MG63 (cell line): ENCODE results near the gene UNC5C. TPM values are rescaled to one million over a fixed set of nuclear protein-coding genes. Genes with fewer than 3 reads are reported as not detected.

ENCODE experiments used
- DNase-seq: peaks from one replicate; pipeline ENCODE4 v3.0.0-alpha.2; 2020
- H3K27me3 ChIP-seq: fragments of 250-450 bp; sonication (Bioruptor Pico); 2 replicates; pipeline ENCODE4 v1.5.1; 2020; ENCODE audit warnings: mild to moderate bottlenecking, moderate library complexity
- H3K36me3 ChIP-seq: fragments of 250-450 bp; sonication (Bioruptor Pico); 2 replicates; pipeline ENCODE4 v1.5.1; 2020; ENCODE audit warnings: mild to moderate bottlenecking, moderate library complexity
- H3K4me3 ChIP-seq: fragments of 250-450 bp; sonication (Bioruptor Pico); 2 replicates; pipeline ENCODE4 v1.5.1; 2020; ENCODE audit warnings: mild to moderate bottlenecking, moderate library complexity
- H3K9me3 ChIP-seq: fragments of 250-450 bp; sonication (Bioruptor Pico); 2 replicates; pipeline ENCODE4 v1.5.1; 2020; ENCODE audit warnings: mild to moderate bottlenecking, moderate library complexity
- total RNA-seq: library from RNA; depleted of rRNA; stranded (reverse); fragments of >200 nt; shearing (Covaris generic); gene quantifications from 2 replicates; pipeline ENCODE4 v1.2.3, GENCODE V29; 2014; ENCODE audit warnings: low replicate concordance

Gene UNC5C
- total RNA-seq, 1 experiment from 2014 or later = not detected

DNA sequence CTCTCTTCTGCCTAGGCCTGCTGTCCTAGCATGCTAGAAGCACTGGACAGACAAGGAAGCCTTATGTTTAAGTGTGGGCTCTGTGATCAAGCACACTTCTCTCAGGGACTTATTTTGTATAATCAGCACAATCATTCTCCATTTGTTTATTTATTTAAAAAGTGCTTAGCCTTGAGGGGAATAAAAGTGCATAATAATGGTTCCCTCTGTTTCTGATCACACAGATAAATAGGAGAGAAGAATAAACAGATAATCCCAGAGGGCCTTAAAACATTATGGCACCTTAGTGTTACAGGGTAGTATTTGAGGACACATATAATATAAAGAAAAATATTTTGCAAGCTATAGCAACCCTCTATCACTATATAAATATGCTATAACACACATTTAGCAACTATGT, 146.5 kb downstream of the UNC5C start:
- no peaks in the 10 kb centered on the region for H3K9me3 ChIP-seq
- no peaks in the 10 kb centered on the region for H3K36me3 ChIP-seq
- no peak overlapping the region for H3K4me3 ChIP-seq
- H3K27me3 ChIP-seq = no peaks in the 10 kb centered on the region
- DNase-seq = no peak

DNA sequence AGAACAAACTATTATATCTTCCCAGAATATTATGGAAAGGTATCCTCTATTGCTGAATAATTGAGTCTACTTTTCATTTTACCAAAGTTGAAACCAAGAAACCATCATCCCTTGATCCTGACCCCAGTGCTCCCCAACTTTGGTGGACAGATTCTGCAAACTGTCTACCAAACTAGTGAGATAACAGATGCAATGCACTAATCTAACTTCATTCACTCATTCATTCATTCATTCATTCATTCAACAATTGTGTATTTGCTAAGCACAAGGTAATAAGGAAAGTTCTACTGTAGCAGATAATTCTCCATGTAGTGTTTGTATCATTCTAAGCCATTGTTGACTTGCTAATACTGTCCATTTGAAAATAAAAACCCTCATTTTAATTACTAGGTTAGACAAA, 150.6 kb downstream of the UNC5C start:
- H3K36me3 ChIP-seq = no peaks in the 10 kb centered on the region
- no peaks in the 10 kb centered on the region for H3K9me3 ChIP-seq
- H3K4me3 ChIP-seq = no peak overlapping the region
- no peak for DNase-seq
- H3K27me3 ChIP-seq = no peaks in the 10 kb centered on the region

DNA sequence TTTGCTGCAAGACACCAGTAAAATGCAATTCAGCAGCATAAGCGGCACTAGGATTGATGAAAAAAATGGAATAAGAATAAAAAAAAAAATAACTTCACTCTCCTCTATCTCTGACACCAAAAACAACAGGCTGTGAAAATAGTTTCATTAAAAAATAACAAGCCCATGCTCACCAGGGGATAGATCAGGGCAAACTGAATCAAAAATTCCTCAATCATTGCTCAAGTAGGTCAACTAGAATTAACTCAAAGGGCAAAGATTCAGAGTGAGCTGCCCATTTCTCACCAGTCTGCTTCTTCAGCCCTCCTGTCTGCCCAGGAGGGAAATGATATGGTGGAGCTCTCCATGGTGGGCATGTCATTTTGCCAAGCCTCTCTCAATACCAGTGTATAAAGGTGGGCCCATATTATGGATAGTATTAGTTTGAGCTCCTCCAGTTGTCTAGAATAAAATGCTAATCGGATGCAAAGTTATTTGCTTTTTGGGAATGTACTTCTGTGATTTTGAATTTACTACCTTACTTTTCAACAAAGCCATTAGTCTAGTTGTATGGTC, 153.9 kb downstream of the UNC5C start:
- DNase-seq = no peak
- Histone ChIP-seq H3K9me3 (no peaks in the 10 kb centered on the region), H3K27me3 (no peaks in the 10 kb centered on the region), H3K4me3 (no peak overlapping the region), H3K36me3 (no peaks in the 10 kb centered on the region)

DNA sequence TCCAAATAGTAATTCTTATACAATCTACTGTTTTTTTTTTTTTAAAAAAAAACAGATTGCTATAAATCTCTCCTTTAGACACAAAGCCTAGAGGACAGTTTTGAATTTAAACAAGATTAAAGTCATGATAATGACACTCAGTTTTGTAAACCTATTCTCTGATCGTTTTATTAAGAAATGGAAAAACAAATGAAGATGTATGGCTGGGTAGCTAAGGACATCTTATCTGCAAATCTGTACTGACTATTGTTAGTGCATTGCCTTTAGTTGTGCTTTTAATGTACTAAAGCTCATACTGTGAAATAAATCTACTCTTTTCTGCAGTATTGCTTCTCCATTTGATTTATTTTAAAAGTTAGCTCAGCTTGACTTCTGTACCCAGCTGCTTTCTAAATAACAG, 155.0 kb downstream of the UNC5C start:
- DNase-seq = no peak
- Histone ChIP-seq H3K9me3 (no peaks in the 10 kb centered on the region), H3K4me3 (no peak overlapping the region), H3K27me3 (no peaks in the 10 kb centered on the region), H3K36me3 (no peaks in the 10 kb centered on the region)

DNA sequence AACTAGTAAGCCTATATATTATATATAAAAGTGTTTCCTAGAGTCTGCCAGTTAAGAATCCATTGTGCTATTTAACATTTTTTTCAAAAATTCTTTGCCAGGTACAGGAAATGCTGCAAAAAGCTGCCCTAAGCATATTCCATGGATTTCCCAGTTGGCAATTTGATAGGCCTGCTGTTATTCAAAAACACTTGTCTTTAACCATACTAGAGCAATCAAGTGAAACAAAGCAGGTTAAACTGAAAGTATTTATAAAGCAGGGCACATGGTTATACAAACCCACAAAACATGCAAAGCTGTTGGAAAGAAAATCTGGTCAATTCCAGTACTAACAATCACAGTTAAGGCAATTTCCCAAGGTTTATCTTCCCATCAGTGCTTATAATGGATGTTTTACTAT, 159.9 kb downstream of the UNC5C start:
- no peak for DNase-seq
- no peaks in the 10 kb centered on the region for H3K36me3 ChIP-seq
- H3K4me3 ChIP-seq = no peak overlapping the region
- no peaks in the 10 kb centered on the region for H3K9me3 ChIP-seq
- H3K27me3 ChIP-seq = no peaks in the 10 kb centered on the region

DNA sequence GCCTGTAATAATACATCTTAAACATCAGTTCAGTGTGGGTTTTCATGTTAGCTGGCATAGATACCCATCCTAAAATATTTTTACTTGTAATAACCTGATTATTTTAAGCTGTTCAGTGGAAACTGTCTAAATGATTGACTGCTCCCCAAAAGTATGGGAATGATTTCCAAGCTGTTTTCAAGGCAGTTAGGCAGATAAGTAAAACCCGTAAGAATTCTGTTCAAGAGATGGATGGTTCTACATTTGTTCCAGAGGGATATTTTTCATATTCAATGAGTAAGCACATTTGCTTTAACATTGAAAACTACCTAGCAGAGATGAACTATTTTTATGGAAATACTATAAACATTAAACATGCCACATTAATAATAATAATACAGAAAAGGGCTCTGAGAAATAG, 161.1 kb downstream of the UNC5C start:
- no peaks in the 10 kb centered on the region for H3K9me3 ChIP-seq
- no peaks in the 10 kb centered on the region for H3K27me3 ChIP-seq
- no peaks in the 10 kb centered on the region for H3K36me3 ChIP-seq
- no peak overlapping the region for H3K4me3 ChIP-seq
- DNase-seq = no peak

DNA sequence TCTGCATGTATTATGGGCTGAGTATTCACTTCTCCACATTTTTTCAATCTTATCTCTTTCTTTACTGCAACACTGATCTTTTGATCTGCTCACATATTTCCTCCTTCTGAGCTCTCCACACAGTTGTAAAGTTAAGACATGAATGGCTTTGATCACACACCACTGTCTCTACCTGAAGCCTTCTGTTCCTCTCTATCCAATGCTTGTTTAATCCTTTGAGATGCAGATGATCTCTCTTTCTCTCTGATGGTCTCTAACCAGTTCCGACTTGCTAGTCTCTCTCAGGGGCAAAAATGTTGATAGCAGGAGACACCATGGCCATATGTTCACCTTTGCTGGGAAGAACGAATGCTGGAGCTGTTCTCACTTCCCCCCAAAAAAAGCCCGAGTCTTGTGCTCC, 162.4 kb downstream of the UNC5C start:
- no peak overlapping the region for H3K4me3 ChIP-seq
- no peaks in the 10 kb centered on the region for H3K36me3 ChIP-seq
- DNase-seq = no peak
- no peaks in the 10 kb centered on the region for H3K9me3 ChIP-seq
- no peaks in the 10 kb centered on the region for H3K27me3 ChIP-seq

DNA sequence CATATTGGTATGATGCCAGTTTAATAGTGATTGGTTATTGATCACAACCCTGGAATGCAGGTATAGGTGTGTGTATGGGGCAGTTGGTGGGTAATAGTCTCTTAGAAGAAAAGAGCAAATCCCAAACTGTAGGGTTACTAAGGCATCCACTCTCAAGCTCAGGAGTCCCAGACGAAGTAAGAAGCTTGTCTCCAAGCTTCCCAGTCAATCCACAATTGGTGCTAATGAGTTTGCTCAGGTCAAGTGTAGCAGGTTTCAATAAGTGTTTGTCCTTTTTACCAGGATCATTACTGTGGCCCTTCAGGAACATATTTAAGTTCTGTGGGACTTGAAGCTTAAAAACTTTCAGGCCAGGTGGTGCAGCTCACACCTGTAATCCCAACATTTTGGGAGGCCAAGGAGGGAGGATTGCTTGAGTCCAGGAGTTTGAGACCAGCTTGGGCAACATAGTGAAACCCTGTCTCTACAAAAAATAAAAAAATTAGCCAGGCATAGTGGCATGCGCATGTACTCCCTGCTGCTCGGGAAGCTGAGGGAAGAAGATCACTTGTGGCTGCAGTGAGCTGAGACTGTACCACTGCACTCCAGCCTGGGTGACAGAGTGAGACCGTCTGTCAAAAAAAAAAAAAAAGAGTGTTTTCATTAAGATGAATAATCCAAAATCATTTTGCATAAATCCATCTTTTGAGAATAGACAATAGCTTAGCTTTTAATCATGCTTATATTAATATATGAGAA, 166.8 kb downstream of the UNC5C start:
- Histone ChIP-seq H3K36me3 (no peaks in the 10 kb centered on the region), H3K4me3 (no peak overlapping the region), H3K27me3 (no peaks in the 10 kb centered on the region), H3K9me3 (no peaks in the 10 kb centered on the region)
- DNase-seq = no peak

DNA sequence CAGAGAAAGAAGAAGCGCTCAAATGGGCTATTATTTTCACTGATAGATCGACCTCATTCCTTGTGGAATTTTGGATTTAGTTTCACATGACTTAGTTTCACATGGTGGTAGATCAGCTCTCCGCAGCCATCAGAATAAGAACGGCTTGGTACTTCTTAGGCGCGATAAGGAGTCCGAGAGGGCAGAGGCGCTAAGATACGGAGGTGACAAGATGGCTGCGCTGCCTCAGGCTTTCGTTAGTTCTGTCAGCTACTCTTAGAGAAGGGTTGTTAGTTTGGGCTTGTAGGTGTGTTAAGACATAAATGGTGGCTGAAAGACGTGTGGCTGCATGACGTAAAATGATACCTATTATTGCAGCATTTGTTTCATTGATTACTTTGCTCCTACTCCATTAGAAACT, 169.1 kb downstream of the UNC5C start:
- no peaks in the 10 kb centered on the region for H3K36me3 ChIP-seq
- H3K9me3 ChIP-seq = no peaks in the 10 kb centered on the region
- H3K4me3 ChIP-seq = no peak overlapping the region
- DNase-seq = no peak
- no peaks in the 10 kb centered on the region for H3K27me3 ChIP-seq

DNA sequence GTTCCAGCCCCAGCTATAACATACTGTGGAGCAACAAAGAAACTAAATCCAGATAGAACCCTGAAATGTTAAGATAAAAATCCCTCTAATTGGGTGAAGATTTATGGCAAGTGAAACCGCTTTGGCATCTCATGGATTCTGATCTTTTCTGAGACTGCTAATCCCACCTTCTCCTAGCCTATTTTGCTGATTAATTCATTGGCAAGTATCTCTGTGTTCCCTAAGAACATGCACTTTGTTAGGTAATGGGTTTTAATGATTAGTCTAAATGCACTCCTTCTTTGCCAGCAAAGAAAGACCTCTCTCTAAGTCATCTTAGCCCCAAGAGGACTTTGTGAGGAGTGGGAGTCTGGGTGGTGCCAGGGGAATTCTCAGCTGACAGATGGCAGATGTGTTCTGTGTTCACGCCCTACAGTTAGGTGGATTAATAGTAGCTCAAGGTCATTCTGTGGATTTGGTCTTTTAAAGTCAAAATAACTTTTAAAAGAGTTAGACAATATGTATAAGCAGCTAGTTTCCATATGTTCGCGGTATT, 171.3 kb downstream of the UNC5C start:
- no peak overlapping the region for H3K4me3 ChIP-seq
- no peak for DNase-seq
- no peaks in the 10 kb centered on the region for H3K9me3 ChIP-seq
- H3K27me3 ChIP-seq = no peaks in the 10 kb centered on the region
- H3K36me3 ChIP-seq = no peaks in the 10 kb centered on the region

DNA sequence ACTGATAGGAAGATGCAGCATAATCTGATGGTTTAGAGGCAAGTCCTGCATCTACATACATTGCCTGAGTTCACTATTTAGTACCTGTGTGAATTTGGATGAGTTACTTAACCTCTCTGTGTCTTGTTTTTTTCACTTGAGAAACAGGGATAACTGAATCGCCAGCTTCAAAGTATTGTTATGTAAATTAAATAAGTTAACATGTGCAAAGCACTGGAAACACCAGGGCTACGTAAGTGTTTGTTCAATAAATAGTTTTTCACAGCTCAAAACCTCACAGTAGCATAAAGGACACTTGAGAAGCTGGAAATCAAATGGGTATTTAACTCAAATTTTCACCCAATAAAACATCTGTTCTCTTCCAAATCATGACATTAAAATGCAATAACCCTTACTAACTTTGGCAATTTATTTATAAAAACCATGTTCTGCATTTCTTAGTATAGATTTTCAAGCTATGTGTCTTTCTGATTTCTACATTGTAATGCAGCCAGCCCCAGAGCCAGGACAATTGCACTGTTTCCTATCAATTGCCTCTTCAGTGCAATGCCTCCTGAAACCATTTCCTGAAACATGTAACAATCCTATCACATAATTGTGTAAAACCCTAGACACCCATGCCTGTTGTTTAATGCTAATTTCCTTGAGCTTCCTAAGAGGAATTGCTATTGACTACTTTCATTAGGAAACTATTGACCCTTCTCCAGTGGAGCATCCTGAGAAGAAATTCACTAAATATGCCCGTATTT, 177.1 kb downstream of the UNC5C start:
- H3K4me3 ChIP-seq = no peak overlapping the region
- H3K27me3 ChIP-seq = no peaks in the 10 kb centered on the region
- H3K36me3 ChIP-seq = no peaks in the 10 kb centered on the region
- DNase-seq = no peak
- no peaks in the 10 kb centered on the region for H3K9me3 ChIP-seq

DNA sequence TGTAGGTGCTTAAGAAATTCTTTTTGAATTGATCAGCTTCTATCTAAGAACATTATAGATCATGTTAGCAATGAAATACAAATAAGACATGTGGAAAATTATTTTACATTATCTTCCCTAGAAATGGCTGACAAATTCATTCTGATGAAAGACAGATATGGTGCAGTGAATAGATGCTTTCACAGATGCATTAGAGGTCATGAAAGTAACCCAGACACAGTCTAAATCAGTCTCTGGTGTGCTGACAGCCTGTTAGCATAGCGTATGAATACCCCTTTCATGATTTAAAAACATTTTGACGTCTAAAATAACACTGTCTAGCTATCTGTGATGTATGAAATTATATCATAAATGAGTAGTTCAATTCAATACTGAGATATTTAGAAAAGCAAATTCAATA, 180.9 kb downstream of the UNC5C start:
- no peaks in the 10 kb centered on the region for H3K36me3 ChIP-seq
- no peaks in the 10 kb centered on the region for H3K9me3 ChIP-seq
- no peaks in the 10 kb centered on the region for H3K27me3 ChIP-seq
- DNase-seq = no peak
- H3K4me3 ChIP-seq = no peak overlapping the region

DNA sequence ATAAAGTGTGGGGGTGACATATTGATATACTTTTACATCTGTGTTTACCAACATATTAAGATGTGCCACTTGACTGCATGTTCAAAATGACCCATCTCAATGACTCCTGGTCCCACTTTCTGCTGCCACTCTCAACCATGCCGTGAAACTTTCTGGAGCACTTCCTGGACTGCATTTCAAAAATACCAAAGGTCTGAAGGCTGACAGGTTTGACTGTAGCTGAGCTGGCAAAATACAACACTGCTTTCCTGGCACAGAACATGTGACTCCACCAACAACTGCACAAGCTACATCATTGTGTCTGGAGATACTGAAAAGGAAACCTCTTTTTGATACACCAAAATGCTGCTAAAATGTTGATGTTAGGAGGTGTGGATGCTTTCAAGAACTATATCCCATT, 184.8 kb downstream of the UNC5C start:
- Histone ChIP-seq H3K36me3 (no peaks in the 10 kb centered on the region), H3K4me3 (no peak overlapping the region), H3K27me3 (no peaks in the 10 kb centered on the region), H3K9me3 (no peaks in the 10 kb centered on the region)
- no peak for DNase-seq

DNA sequence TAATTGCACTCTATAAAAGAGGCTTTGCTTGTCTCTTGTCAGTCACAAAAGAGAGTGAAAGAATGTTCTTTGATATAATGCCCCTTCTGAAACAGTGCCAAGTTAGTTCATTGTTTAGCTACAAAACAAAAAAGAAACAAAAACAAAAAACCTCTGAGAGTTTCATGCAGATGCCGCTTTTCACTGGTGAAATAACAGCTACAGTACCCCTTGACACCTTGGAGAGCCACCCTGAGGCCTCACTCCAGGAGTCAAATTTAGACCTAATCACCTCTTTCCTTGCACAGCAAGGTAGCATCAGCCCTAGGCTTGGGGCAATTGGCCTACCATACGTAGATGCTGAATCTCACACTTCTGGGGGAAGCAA, 185.2 kb downstream of the UNC5C start:
- no peak for DNase-seq
- Histone ChIP-seq H3K36me3 (no peaks in the 10 kb centered on the region), H3K9me3 (no peaks in the 10 kb centered on the region), H3K27me3 (no peaks in the 10 kb centered on the region), H3K4me3 (no peak overlapping the region)

DNA sequence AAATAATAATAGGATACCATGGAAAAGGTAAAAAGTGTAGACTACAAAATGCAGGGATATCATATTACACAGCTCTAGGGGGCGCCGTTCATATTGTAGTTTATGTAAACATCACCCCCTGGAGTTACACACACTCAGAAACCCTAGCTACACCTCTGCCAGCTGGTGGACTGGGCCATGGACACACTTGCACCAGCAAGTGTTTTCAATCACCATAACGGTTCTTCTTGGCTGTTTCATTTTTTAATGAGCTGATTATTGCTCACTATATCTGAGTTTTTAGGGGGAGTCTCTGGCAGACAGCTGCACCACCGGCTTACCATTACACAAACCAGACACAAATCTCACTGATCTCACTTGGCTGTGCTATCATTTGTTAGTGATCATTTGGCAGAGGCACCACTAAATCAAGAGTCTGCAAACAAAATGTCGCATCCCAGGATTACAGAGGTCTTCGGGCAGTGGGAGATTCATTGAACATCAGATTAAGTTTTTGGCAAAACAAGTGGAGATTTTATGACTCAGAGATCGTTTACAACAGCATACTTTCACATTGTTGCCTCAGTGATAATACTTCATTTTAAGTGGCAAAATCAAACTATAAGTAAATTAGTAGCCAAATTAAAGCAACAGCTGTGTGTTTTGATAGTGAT, 185.7 kb downstream of the UNC5C start:
- Histone ChIP-seq H3K4me3 (no peak overlapping the region), H3K9me3 (no peaks in the 10 kb centered on the region), H3K36me3 (no peaks in the 10 kb centered on the region), H3K27me3 (no peaks in the 10 kb centered on the region)
- peak; percentile 0 for DNase-seq

DNA sequence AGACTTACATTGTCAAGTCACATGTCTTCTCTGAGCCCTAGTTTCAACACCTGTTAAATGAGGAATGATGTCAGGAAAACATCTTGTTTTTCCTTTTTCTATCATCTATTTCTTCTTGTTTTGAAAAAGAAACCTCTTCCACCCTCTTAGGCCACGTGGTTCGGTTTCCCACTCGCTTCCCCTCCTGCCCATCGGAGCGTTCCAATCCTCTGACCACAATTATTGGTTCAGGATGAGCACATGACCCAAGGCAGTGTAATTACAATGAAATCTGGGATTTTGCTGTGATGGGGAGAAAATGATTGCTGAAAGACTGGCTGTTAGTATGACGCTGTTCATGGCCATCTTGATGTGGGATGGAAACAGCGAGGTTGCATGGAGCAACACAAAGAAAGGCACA, 186.7 kb downstream of the UNC5C start:
- DNase-seq = no peak
- H3K36me3 ChIP-seq = no peaks in the 10 kb centered on the region
- H3K27me3 ChIP-seq = no peaks in the 10 kb centered on the region
- H3K9me3 ChIP-seq = no peaks in the 10 kb centered on the region
- H3K4me3 ChIP-seq = no peak overlapping the region

DNA sequence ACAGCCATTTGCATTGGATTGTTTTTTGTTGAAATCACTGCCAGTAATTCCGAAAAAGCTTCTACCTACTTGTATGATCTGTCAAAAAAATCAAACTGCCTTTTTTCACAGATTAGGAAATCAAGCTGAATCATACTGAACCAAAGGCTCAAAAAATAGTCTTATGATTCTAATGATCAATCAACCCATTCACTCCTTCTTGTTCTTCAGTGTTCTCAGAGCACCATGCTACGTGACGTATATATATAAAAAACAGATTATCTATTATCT, 187.1 kb downstream of the UNC5C start:
- H3K4me3 ChIP-seq = no peak overlapping the region
- H3K9me3 ChIP-seq = no peaks in the 10 kb centered on the region
- H3K36me3 ChIP-seq = no peaks in the 10 kb centered on the region
- no peaks in the 10 kb centered on the region for H3K27me3 ChIP-seq
- no peak for DNase-seq
